Sigmoid colon (tissue), 4 donors: ENCODE measurements around the gene ATXN7L2.

Experiments used
- EP300 ChIP-seq, 4 donors: sonication (generic); formaldehyde crosslinking; IDR thresholded peaks; one replicate each; pipeline ENCODE4 v1.6.1; 2017; ENCODE audit warnings: antibody characterized with exemption in 4 of 4
- POLR2A ChIP-seq, 2 donors: fragments of 450-650 bp; IDR thresholded peaks; one replicate each; pipeline ENCODE4 v1.6.1; 2016; ENCODE audit warnings: antibody characterized with exemption in 2 of 2, mild to moderate bottlenecking in 2 of 2, moderate library complexity in 2 of 2
- POLR2AphosphoS5 ChIP-seq, 4 donors: sonication (generic); formaldehyde crosslinking; IDR thresholded peaks; one replicate each; pipeline ENCODE4 v1.6.1; 2017; ENCODE audit warnings: antibody characterized with exemption in 4 of 4
- TF ChIP-seq, protein P1 (sequence below), 4 experiments: fragments of 450-650 bp in 3 of 4; fragments of 200-600 bp in 1 of 4; IDR thresholded peaks; one replicate each; pipeline ENCODE4 v1.5.1; 2016 to 2019; ENCODE audit warnings: antibody characterized with exemption in 4 of 4, mild to moderate bottlenecking in 3 of 4, moderate library complexity in 2 of 4

- TF ChIP-seq POLR2A (IDR thresholded peaks at IDR 0.05) (no peak), POLR2AphosphoS5 (IDR thresholded peaks at IDR 0.05) (no peak), EP300 (IDR thresholded peaks at IDR 0.05) (no peak)
- TF ChIP-seq, protein P1, sequence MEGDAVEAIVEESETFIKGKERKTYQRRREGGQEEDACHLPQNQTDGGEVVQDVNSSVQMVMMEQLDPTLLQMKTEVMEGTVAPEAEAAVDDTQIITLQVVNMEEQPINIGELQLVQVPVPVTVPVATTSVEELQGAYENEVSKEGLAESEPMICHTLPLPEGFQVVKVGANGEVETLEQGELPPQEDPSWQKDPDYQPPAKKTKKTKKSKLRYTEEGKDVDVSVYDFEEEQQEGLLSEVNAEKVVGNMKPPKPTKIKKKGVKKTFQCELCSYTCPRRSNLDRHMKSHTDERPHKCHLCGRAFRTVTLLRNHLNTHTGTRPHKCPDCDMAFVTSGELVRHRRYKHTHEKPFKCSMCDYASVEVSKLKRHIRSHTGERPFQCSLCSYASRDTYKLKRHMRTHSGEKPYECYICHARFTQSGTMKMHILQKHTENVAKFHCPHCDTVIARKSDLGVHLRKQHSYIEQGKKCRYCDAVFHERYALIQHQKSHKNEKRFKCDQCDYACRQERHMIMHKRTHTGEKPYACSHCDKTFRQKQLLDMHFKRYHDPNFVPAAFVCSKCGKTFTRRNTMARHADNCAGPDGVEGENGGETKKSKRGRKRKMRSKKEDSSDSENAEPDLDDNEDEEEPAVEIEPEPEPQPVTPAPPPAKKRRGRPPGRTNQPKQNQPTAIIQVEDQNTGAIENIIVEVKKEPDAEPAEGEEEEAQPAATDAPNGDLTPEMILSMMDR (IDR thresholded peaks at IDR 0.05): no peak
Measured at GRCh38 chr1:109485001-109485400, 1.3 kb downstream of the ATXN7L2 start.
